Activated CD8-positive, alpha-beta memory T cell treated with anti-CD3 and anti-CD28 coated beads, Interleukin-2, amount 50 U/mL, for 4 hours (primary cell): ENCODE measurements around the gene ZMYM3.

Source experiments
- DNase-seq: peaks from one replicate; pipeline ENCODE4 v3.0.0-alpha.2; 2020

The ZMYM3 gene

DNA sequence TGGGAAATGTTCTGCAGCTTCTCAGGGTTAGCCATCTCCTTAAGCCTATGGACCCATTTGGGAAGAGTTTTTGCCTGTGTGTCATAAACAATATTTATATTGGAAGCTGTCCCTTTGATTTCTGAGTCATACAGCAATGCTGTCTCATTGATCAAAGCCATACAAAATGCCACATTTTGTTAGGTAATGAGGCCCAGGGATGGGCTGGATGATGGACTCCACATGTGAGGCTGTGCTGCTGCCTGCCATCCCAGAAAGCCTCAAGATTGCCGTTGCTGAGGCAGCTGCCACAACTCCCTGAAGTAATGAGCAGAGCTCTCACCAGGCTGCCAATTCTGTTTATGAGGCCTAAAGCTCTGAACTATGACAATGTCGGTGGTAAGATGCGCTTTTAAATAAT lies 43.1 kb downstream of the ZMYM3 start:
- DNase-seq = no peak

DNA sequence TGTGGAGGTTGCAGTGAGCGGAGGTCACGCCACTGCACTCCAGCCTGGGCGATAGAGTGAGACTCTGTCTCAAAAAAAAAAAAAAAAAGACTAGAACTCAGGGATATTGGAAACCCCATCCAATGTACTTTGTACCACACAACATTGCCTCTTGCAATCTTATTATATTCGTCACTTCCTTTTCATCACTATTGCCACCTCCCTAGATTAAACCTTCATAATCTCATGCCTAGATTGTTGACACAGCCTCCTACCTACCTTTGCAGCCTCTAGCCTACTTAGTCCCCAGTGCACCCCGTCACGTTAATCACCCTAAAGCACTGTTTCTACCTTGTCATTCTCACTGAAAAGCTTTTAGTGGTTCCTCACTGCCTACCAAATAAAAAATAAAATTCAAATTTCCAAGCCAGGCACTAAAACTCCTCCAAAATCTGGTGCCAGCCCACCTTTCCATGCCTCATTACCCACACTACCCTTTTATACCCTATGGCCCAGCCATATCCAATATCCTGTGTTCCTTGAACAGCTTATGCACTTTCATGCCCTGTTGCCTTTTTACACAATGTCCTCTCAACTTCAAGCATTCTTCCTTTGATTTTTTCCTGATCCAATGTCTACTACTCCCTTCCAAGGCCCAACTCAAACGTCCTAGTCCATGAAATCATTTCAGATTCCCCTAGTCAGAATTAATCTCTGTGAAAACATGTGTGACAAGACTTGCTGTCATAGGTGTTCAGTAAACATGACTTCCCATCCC lies 54.5 kb downstream of the ZMYM3 start:
- no peak for DNase-seq

DNA sequence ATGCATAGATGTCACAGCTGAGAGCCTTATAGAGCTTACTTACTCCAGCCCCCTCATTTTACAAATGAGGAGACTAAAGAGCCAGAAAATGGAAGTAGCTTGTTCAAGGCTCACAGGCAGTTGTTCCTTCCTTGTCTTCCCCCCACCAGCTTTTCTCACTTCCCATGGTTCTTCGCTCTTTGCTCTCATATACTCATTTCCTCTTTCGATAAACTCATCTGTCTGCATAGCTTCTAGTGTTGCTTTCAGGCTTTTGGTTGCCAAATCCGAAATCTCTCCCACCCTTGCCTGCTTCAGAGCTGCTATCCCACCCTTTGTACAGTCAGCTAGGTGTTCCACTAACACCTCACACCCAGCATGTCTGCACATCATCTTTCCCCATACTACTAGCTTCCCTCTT lies 55.9 kb downstream of the ZMYM3 start:
- no peak for DNase-seq

DNA sequence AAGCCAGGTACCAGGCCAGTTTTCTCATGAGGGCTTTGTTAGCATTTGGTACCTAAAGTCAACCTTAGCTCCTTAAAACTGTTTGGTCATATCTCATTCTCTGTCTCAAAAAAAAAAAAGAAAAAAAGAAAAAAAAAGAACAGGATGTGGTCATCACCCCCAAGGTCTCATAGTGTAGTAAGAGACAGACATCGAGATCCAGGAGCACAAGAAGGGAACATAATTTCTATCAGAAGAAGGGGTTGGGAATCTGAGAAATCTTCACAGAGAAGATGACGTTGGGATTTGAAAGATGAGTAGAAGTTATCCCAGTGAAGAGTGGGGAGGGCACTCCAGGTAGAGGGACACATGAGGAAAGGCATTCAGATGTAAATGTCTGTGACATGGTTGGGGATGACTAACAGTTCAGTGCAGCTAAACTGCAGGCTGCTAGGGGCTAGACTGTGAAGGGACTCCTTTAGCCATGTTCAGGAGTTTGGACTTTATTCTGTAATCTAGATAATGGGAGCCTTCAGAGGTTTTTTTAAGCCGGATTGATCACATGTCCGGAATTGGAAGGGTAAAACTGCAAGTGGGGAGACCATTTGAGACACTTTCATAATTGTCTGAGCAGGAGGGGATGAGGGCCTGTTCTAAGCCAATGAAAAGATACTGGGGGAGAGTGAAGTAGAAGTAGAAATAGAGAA lies 57.8 kb downstream of the ZMYM3 start:
- DNase-seq = no peak

DNA sequence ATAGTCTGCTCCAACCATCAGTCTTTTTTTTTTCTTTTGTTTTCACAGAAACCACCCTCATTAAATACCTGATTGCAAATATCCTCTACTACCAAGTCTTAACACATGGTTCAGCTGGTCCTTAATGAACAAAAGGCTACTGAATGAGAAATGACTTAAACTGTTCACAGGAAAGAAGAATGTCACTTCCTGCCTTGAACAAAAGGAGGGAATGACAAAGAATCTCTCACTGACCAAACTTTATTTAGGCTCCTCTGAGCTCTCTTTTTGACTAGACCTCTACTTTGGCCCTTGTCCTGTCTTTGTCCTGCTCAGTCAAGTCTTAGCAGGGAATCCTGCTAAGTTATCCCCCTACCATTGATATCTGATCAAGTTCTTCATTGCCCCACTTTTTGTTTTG lies 62.7 kb downstream of the ZMYM3 start:
- no peak for DNase-seq
